Neural cell (in vitro differentiated cells): ENCODE data around the gene FNDC3B. TPM values are rescaled to one million over a fixed set of nuclear protein-coding genes. Genes with fewer than 3 reads are reported as not detected.

ENCODE experiments used
- H2AFZ ChIP-seq: fragments of 200-600, 300-800 bp; sonication (generic), shearing (Covaris generic); 2 replicates; pipeline ENCODE4 v1.6.0; 2014; ENCODE audit warnings: low read depth, mild to moderate bottlenecking, antibody characterized with exemption, low read length, moderate library complexity
- H3F3A ChIP-seq: fragments of 200-600 bp; shearing (Covaris generic); 2 replicates; pipeline ENCODE4 v1.6.1; 2016; ENCODE audit warnings: mild to moderate bottlenecking, moderate library complexity, mixed read lengths, antibody characterized with exemption, low read length; ENCODE audit not compliant: insufficient read depth, poor library complexity, severe bottlenecking
- H3K27ac ChIP-seq: fragments of 200-600, 300-800 bp; sonication (generic), shearing (Covaris generic); 2 replicates; pipeline ENCODE4 v1.5.1; 2014; ENCODE audit warnings: mild to moderate bottlenecking, low read length, moderate library complexity
- H3K27me3 ChIP-seq: fragments of 300-800, 200-600 bp; sonication (generic), shearing (Covaris generic); 2 replicates; pipeline ENCODE4 v1.6.0; 2014; ENCODE audit warnings: mild to moderate bottlenecking, low read depth, low read length, moderate library complexity; ENCODE audit not compliant: insufficient read depth
- H3K36me3 ChIP-seq: fragments of 300-800, 200-600 bp; sonication (generic), shearing (Covaris generic); 2 replicates; pipeline ENCODE4 v1.5.1; 2014; ENCODE audit warnings: mild to moderate bottlenecking, antibody characterized with exemption, low read length, moderate library complexity; ENCODE audit not compliant: insufficient read depth
- H3K4me2 ChIP-seq: fragments of 300-800, 200-600 bp; sonication (generic), shearing (Covaris generic); 2 replicates; pipeline ENCODE4 v1.6.0; 2014; ENCODE audit warnings: mild to moderate bottlenecking, low read length
- H3K4me3 ChIP-seq: fragments of 300-800, 200-600 bp; sonication (generic), shearing (Covaris generic); 2 replicates; pipeline ENCODE4 v1.5.1; 2014; ENCODE audit warnings: mild to moderate bottlenecking, low read length, moderate library complexity
- H3K79me2 ChIP-seq: fragments of 200-600 bp; shearing (Covaris generic); replicated peaks from 2 replicates; pipeline ENCODE4 v1.6.0; 2014; ENCODE audit warnings: mild to moderate bottlenecking, low read length, moderate library complexity; ENCODE audit not compliant: insufficient read depth
- H3K9ac ChIP-seq: fragments of 300-800, 200-600 bp; sonication (generic), shearing (Covaris generic); 2 replicates; pipeline ENCODE4 v1.6.1; 2016; ENCODE audit warnings: mild to moderate bottlenecking, low read length, mixed read lengths
- H3K9me2 ChIP-seq: fragments of 200-600 bp; shearing (Covaris generic); 2 replicates; pipeline ENCODE4 v1.6.1; 2016; ENCODE audit warnings: mild to moderate bottlenecking, low read length, mixed read lengths; ENCODE audit not compliant: insufficient read depth
- H3K9me3 ChIP-seq: fragments of 200-600, 300-800 bp; sonication (generic), shearing (Covaris generic); 2 replicates; pipeline ENCODE4 v1.6.1; 2016; ENCODE audit warnings: mild to moderate bottlenecking, mixed run types, low read length, moderate library complexity, mixed read lengths
- H4K20me1 ChIP-seq: fragments of 200-600 bp; shearing (Covaris generic); 2 replicates; pipeline ENCODE4 v1.6.1; 2016; ENCODE audit warnings: mild to moderate bottlenecking, mixed run types; ENCODE audit not compliant: insufficient read depth
- EP300 ChIP-seq: fragments of 450-650 bp; conservative IDR thresholded peaks from 2 replicates; pipeline ENCODE4 v1.6.1; 2014; ENCODE audit warnings: antibody characterized with exemption, mild to moderate bottlenecking, moderate library complexity; ENCODE audit not compliant: poor library complexity, severe bottlenecking
- EZH2 ChIP-seq: fragments of 200-600, 300-800 bp; shearing (Covaris generic), sonication (generic); IDR thresholded peaks from 2 replicates; pipeline ENCODE4 v1.6.1; 2014; ENCODE audit warnings: antibody characterized with exemption, low read length, borderline replicate concordance, mild to moderate bottlenecking; ENCODE audit not compliant: insufficient read depth, poor library complexity, severe bottlenecking
- MXI1 ChIP-seq: fragments of 450-650 bp; conservative IDR thresholded peaks from 2 replicates; pipeline ENCODE4 v1.6.1; 2014; ENCODE audit warnings: antibody characterized with exemption, mild to moderate bottlenecking; ENCODE audit not compliant: poor library complexity, severe bottlenecking
- POLR2AphosphoS5 ChIP-seq: IDR thresholded peaks from 2 replicates; pipeline ENCODE4 v1.6.1; 2012
- RAD21 ChIP-seq: fragments of 450-650 bp; conservative IDR thresholded peaks from 2 replicates; pipeline ENCODE4 v1.6.1; 2014; ENCODE audit warnings: antibody characterized with exemption, mild to moderate bottlenecking, moderate library complexity
- SMC3 ChIP-seq: fragments of 450-650 bp; conservative IDR thresholded peaks from 2 replicates; pipeline ENCODE4 v1.6.1; 2014; ENCODE audit warnings: antibody characterized with exemption, mild to moderate bottlenecking, moderate library complexity; ENCODE audit not compliant: poor library complexity
- TAF1 ChIP-seq: IDR thresholded peaks from 2 replicates; pipeline ENCODE4 v1.6.1; 2012; ENCODE audit warnings: low read depth
- polyA plus RNA-seq: library from polyadenylated mRNA; depleted of rRNA; stranded (reverse); fragments of >200 nt; gene quantifications from 2 replicates; pipeline ENCODE4 v1.2.3, GENCODE V29; 2014
- TF ChIP-seq, protein P1 (sequence below): IDR thresholded peaks from 2 replicates; pipeline ENCODE4 v1.6.1; 2012; ENCODE audit warnings: borderline replicate concordance
- TF ChIP-seq, protein P2 (sequence below): fragments of 450-650 bp; IDR thresholded peaks from 2 replicates; pipeline ENCODE4 v1.5.1; 2014; ENCODE audit warnings: antibody characterized with exemption, mild to moderate bottlenecking, moderate library complexity; ENCODE audit not compliant: poor library complexity, severe bottlenecking

The FNDC3B gene
- polyA plus RNA-seq, 1 donor from 2014 or later = 4.9 TPM

DNA sequence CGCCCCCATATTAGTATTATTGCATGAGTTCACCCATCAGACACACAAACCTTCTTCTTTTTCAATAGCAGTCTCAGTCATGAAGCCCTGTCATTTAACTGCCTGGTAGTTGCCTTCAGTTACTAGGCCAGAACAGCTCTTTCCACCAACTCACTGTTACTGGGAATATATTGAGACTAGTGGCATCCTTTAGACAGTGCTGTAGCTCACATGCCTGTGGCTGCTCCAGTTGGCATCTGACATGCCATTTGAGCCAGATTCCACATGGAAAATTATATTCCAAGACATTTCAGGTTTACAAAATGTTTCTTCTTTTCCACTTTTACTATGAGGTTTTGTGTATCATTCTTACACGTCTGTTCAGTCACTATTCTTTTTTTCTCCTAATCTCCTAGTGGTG lies 262.8 kb downstream of the FNDC3B start:
- no peaks in the 10 kb centered on the region for H3K9me2 ChIP-seq
- H3K9me3 ChIP-seq = no peaks in the 10 kb centered on the region
- H3K4me3 ChIP-seq = no peak overlapping the region
- H3K27me3 ChIP-seq = no peaks in the 10 kb centered on the region
- H3K27ac ChIP-seq = no peak overlapping the region
- H2AFZ ChIP-seq = no peak overlapping the region
- no peaks in the 10 kb centered on the region for H3F3A ChIP-seq
- H3K9ac ChIP-seq = no peak overlapping the region
- no peak overlapping the region for H3K4me2 ChIP-seq
- H4K20me1 ChIP-seq = no peaks in the 10 kb centered on the region
- no peaks in the 10 kb centered on the region for H3K79me2 ChIP-seq
- H3K36me3 ChIP-seq = no peaks in the 10 kb centered on the region
- no peak for TF ChIP-seq SMC3
- no peak for TF ChIP-seq EZH2
- no peak for TF ChIP-seq MXI1
- no peak for TF ChIP-seq EP300
- TF ChIP-seq, protein P1, sequence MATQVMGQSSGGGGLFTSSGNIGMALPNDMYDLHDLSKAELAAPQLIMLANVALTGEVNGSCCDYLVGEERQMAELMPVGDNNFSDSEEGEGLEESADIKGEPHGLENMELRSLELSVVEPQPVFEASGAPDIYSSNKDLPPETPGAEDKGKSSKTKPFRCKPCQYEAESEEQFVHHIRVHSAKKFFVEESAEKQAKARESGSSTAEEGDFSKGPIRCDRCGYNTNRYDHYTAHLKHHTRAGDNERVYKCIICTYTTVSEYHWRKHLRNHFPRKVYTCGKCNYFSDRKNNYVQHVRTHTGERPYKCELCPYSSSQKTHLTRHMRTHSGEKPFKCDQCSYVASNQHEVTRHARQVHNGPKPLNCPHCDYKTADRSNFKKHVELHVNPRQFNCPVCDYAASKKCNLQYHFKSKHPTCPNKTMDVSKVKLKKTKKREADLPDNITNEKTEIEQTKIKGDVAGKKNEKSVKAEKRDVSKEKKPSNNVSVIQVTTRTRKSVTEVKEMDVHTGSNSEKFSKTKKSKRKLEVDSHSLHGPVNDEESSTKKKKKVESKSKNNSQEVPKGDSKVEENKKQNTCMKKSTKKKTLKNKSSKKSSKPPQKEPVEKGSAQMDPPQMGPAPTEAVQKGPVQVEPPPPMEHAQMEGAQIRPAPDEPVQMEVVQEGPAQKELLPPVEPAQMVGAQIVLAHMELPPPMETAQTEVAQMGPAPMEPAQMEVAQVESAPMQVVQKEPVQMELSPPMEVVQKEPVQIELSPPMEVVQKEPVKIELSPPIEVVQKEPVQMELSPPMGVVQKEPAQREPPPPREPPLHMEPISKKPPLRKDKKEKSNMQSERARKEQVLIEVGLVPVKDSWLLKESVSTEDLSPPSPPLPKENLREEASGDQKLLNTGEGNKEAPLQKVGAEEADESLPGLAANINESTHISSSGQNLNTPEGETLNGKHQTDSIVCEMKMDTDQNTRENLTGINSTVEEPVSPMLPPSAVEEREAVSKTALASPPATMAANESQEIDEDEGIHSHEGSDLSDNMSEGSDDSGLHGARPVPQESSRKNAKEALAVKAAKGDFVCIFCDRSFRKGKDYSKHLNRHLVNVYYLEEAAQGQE = no peak
- no peak for TF ChIP-seq TAF1
- no peak for TF ChIP-seq RAD21
- TF ChIP-seq, protein P2, sequence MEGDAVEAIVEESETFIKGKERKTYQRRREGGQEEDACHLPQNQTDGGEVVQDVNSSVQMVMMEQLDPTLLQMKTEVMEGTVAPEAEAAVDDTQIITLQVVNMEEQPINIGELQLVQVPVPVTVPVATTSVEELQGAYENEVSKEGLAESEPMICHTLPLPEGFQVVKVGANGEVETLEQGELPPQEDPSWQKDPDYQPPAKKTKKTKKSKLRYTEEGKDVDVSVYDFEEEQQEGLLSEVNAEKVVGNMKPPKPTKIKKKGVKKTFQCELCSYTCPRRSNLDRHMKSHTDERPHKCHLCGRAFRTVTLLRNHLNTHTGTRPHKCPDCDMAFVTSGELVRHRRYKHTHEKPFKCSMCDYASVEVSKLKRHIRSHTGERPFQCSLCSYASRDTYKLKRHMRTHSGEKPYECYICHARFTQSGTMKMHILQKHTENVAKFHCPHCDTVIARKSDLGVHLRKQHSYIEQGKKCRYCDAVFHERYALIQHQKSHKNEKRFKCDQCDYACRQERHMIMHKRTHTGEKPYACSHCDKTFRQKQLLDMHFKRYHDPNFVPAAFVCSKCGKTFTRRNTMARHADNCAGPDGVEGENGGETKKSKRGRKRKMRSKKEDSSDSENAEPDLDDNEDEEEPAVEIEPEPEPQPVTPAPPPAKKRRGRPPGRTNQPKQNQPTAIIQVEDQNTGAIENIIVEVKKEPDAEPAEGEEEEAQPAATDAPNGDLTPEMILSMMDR = no peak
- no peak for TF ChIP-seq POLR2AphosphoS5

DNA sequence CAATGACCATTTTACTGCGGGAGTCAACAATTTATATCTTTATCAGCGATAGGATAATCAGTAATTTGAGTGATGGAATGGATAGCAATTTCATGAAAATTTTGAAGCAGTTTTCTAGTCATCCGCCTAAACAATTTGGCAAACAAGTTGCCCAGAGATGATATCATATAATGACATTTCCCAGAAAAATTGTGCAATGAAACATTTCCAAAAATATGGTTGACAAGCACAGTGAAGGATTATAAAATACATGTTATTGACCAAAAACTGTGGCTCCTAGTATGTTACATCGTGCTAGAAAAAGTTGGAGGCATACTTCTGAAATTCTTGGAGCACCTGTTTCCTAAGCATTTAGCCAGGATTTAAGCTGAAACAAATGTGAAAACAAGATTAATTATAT lies 263.8 kb downstream of the FNDC3B start:
- Histone ChIP-seq H2AFZ (no peak overlapping the region), H3K4me3 (no peak overlapping the region), H3F3A (no peaks in the 10 kb centered on the region), H3K9me3 (no peaks in the 10 kb centered on the region), H4K20me1 (no peaks in the 10 kb centered on the region), H3K27me3 (no peaks in the 10 kb centered on the region), H3K79me2 (no peaks in the 10 kb centered on the region), H3K4me2 (no peak overlapping the region), H3K36me3 (no peaks in the 10 kb centered on the region), H3K9ac (no peak overlapping the region), H3K9me2 (no peaks in the 10 kb centered on the region), H3K27ac (no peak overlapping the region)
- no peak for TF ChIP-seq EP300
- no peak for TF ChIP-seq RAD21
- TF ChIP-seq TAF1 = no peak
- TF ChIP-seq POLR2AphosphoS5 = no peak
- TF ChIP-seq EZH2 = no peak
- TF ChIP-seq SMC3 = no peak
- no peak for TF ChIP-seq MXI1
